H9 (cell line): ENCODE measurements around the gene BMERB1. TPM values are rescaled to one million over a fixed set of nuclear protein-coding genes. Genes with fewer than 3 reads are reported as not detected.

Source experiments
- DNase-seq: peaks from one replicate; pipeline ENCODE4 v3.0.0-alpha.2; 2017
- H2AFZ ChIP-seq: one replicate; pipeline ENCODE4 v1.6.1; 2013; ENCODE audit warnings: mild to moderate bottlenecking, low read length, control low read depth, moderate library complexity
- H2AK5ac ChIP-seq: 2 replicates; pipeline ENCODE4 v1.6.1; 2013; ENCODE audit warnings: low read length, control low read depth, mixed read lengths; ENCODE audit not compliant: insufficient read length
- H2BK120ac ChIP-seq: one replicate; pipeline ENCODE4 v1.6.1; 2013; ENCODE audit warnings: low read depth, mild to moderate bottlenecking, low read length, control low read depth, inconsistent platforms; ENCODE audit not compliant: poor library complexity, severe bottlenecking
- H2BK12ac ChIP-seq: 2 replicates; pipeline ENCODE4 v1.6.1; 2013; ENCODE audit warnings: low read length, control low read depth, mixed read lengths, low read depth; ENCODE audit not compliant: insufficient read length
- H2BK15ac ChIP-seq: 2 replicates; pipeline ENCODE4 v1.6.1; 2013; ENCODE audit warnings: low read depth, low read length, control low read depth
- H2BK20ac ChIP-seq: one replicate; pipeline ENCODE4 v1.6.1; 2013; ENCODE audit warnings: low read depth, mild to moderate bottlenecking, low read length, control low read depth, inconsistent platforms; ENCODE audit not compliant: poor library complexity, severe bottlenecking
- H2BK5ac ChIP-seq: 2 replicates; pipeline ENCODE4 v1.6.1; 2013; ENCODE audit warnings: low read length, control low read depth, mixed read lengths; ENCODE audit not compliant: insufficient read length
- H3K14ac ChIP-seq: 2 replicates; pipeline ENCODE4 v1.6.1; 2013; ENCODE audit warnings: low read length, control low read depth; ENCODE audit not compliant: insufficient read depth
- H3K18ac ChIP-seq: 2 replicates; pipeline ENCODE4 v1.6.1; 2013; ENCODE audit warnings: low read depth, mild to moderate bottlenecking, mixed read lengths, low read length, control low read depth; ENCODE audit not compliant: insufficient read length
- H3K23ac ChIP-seq: 2 replicates; pipeline ENCODE4 v1.6.1; 2013; ENCODE audit warnings: low read length, control low read depth, mixed read lengths, low read depth; ENCODE audit not compliant: insufficient read length
- H3K23me2 ChIP-seq: 2 replicates; pipeline ENCODE4 v1.6.1; 2013; ENCODE audit warnings: low read depth, mild to moderate bottlenecking, mixed read lengths, low read length, control low read depth; ENCODE audit not compliant: insufficient read length, poor library complexity, severe bottlenecking
- H3K27ac ChIP-seq: 2 replicates; pipeline ENCODE4 v1.5.1; 2013; ENCODE audit warnings: low read length, control low read depth, mixed read lengths, low read depth; ENCODE audit not compliant: insufficient read length
- H3K27me3 ChIP-seq: 2 replicates; pipeline ENCODE4 v1.6.1; 2013; ENCODE audit warnings: low read length, control low read depth, inconsistent platforms; ENCODE audit not compliant: insufficient read depth
- H3K4ac ChIP-seq: 2 replicates; pipeline ENCODE4 v1.6.1; 2013; ENCODE audit warnings: low read depth, mild to moderate bottlenecking, control low read depth, inconsistent platforms, low read length, moderate library complexity
- H3K4me1 ChIP-seq: 2 replicates; pipeline ENCODE4 v1.6.1; 2013; ENCODE audit warnings: low read length, control low read depth, inconsistent platforms; ENCODE audit not compliant: insufficient read depth
- H3K4me2 ChIP-seq: 2 replicates; pipeline ENCODE4 v1.6.1; 2013; ENCODE audit warnings: low read length, control low read depth, mixed read lengths; ENCODE audit not compliant: insufficient read length, insufficient read depth
- H3K56ac ChIP-seq: 2 replicates; pipeline ENCODE4 v1.6.1; 2013; ENCODE audit warnings: low read depth, mild to moderate bottlenecking, mixed read lengths, low read length, control low read depth; ENCODE audit not compliant: insufficient read length
- H3K79me1 ChIP-seq: 2 replicates; pipeline ENCODE4 v1.6.1; 2013; ENCODE audit warnings: low read depth, mild to moderate bottlenecking, moderate library complexity, low read length, control low read depth, inconsistent platforms; ENCODE audit not compliant: insufficient read depth, poor library complexity, severe bottlenecking
- H3K79me2 ChIP-seq: 2 replicates; pipeline ENCODE4 v1.6.1; 2013; ENCODE audit warnings: low read length, control low read depth, inconsistent platforms; ENCODE audit not compliant: insufficient read depth
- H3K9ac ChIP-seq: 2 replicates; pipeline ENCODE4 v1.6.1; 2013; ENCODE audit warnings: low read length, control low read depth, mixed read lengths; ENCODE audit not compliant: insufficient read length; ENCODE audit errors: extremely low read depth
- H3K9me3 ChIP-seq: one replicate; pipeline ENCODE4 v1.6.1; 2013; ENCODE audit warnings: low read depth, low read length, inconsistent platforms; ENCODE audit not compliant: control insufficient read depth
- H3T11ph ChIP-seq: one replicate; pipeline ENCODE4 v1.6.1; 2013; ENCODE audit warnings: mild to moderate bottlenecking, low read length, control low read depth, inconsistent platforms
- H4K20me1 ChIP-seq: one replicate; pipeline ENCODE4 v1.6.1; 2013; ENCODE audit not compliant: control insufficient read depth, insufficient read length, insufficient read depth
- H4K5ac ChIP-seq: 2 replicates; pipeline ENCODE4 v1.6.1; 2013; ENCODE audit warnings: low read depth, mild to moderate bottlenecking, mixed read lengths, low read length, control low read depth; ENCODE audit not compliant: insufficient read length
- H4K8ac ChIP-seq: replicated peaks from 2 replicates; pipeline ENCODE4 v1.6.1; 2013; ENCODE audit warnings: low read length, control low read depth, mixed read lengths, low read depth; ENCODE audit not compliant: insufficient read length
- H4K91ac ChIP-seq: 2 replicates; pipeline ENCODE4 v1.6.1; 2013; ENCODE audit warnings: low read depth, mild to moderate bottlenecking, moderate library complexity, mixed read lengths, low read length, control low read depth; ENCODE audit not compliant: insufficient read length
- H3K27ac Mint-ChIP-seq, 3 experiments: 2 replicates in 2 of 3; 3 replicates in 1 of 3; pipeline ENCODE4 v1.8.0; 2020 to 2021; ENCODE audit warnings: mixed read lengths in 3 of 3, mild to moderate bottlenecking in 1 of 3, moderate library complexity in 1 of 3
- H3K27me3 Mint-ChIP-seq: 2 replicates; pipeline ENCODE4 v1.8.0; 2021; ENCODE audit warnings: low read depth, mild to moderate bottlenecking, moderate library complexity, mixed read lengths
- H3K36me3 Mint-ChIP-seq, 3 experiments: 2 replicates in 2 of 3; 3 replicates in 1 of 3; pipeline ENCODE4 v1.8.0; 2020 to 2021; ENCODE audit warnings: low read depth in 3 of 3, mixed read lengths in 3 of 3; ENCODE audit not compliant: insufficient read depth in 1 of 3
- H3K4me1 Mint-ChIP-seq, 2 experiments: 2 replicates each; pipeline ENCODE4 v1.8.0; 2020; ENCODE audit warnings: mixed read lengths in 2 of 2
- H3K4me3 Mint-ChIP-seq, 2 experiments: 2 replicates in 1 of 2; 3 replicates in 1 of 2; pipeline ENCODE4 v1.8.0; 2020 to 2021; ENCODE audit warnings: mild to moderate bottlenecking in 2 of 2, mixed read lengths in 2 of 2, moderate library complexity in 1 of 2
- H3K9me3 Mint-ChIP-seq, 2 experiments: 2 replicates in 1 of 2; 3 replicates in 1 of 2; pipeline ENCODE4 v1.8.0; 2020; ENCODE audit warnings: mild to moderate bottlenecking in 2 of 2, mixed read lengths in 2 of 2, moderate library complexity in 1 of 2
- WGBS: extraction: QIAGEN DNeasy Blood & Tissue Kit; methylation state at CpG from one replicate; pipeline ENCODE4 v1.1.7; 2013; ENCODE audit warnings: missing lambda C conversion rate, low lambda C conversion rate, mixed read lengths; ENCODE audit not compliant: insufficient read length; ENCODE audit errors: extremely low coverage; 5-methylcytosine and 5-hydroxymethylcytosine counted together
- total RNA-seq: library from RNA; stranded (reverse); gene quantifications from 2 replicates; pipeline ENCODE4 v1.2.1, GENCODE V29; 2021
- TF ChIP-seq, protein P1 (sequence below): fragments of 200-600 bp; sonication (generic); conservative IDR thresholded peaks from 3 replicates; pipeline ENCODE4 v1.8.0; 2021; ENCODE audit warnings: antibody characterized with exemption, mild to moderate bottlenecking

Gene BMERB1
- total RNA-seq, 1 experiment from 2014 or later = 19.5 TPM

DNA sequence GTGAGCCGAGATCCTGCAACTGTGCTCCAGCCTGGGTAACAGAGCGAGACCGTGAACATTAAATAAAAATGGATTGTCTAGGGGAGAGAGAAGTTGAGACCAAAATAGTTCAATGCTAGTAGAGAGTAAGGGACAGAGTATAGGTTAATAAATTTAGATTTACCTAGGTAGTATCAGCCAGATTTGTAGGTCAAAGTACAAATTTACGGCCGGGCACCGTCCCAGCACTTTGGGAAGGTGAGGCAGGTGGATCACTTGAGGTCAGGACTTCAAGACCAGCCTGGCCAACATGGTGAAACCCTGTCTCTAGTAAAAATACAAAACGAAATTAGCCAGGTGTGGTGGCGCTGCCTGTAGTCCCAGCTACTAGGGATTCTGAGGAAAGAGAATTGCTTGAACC, 12.2 kb upstream of the BMERB1 start:
- H3K36me3 Mint-ChIP-seq = no peaks in the 10 kb centered on the region
- H3K14ac ChIP-seq = no peak overlapping the region
- H4K8ac ChIP-seq = no peak overlapping the region
- no peak overlapping the region for H3K27ac ChIP-seq
- H4K5ac ChIP-seq = no peak overlapping the region
- no peak overlapping the region for H3K18ac ChIP-seq
- WGBS = no CpG with 5 or more reads among the region's 8 CpGs
- no peak overlapping the region for H2AK5ac ChIP-seq
- H2BK12ac ChIP-seq = no peak overlapping the region
- H3K9me3 ChIP-seq = no peaks in the 10 kb centered on the region
- H2AFZ ChIP-seq = no peak overlapping the region
- H3K4ac ChIP-seq = no peak overlapping the region
- no peak overlapping the region for H2BK20ac ChIP-seq
- DNase-seq = no peak
- H3K9ac ChIP-seq = no peak overlapping the region
- no peaks in the 10 kb centered on the region for H3K27me3 ChIP-seq
- TF ChIP-seq, protein P1, sequence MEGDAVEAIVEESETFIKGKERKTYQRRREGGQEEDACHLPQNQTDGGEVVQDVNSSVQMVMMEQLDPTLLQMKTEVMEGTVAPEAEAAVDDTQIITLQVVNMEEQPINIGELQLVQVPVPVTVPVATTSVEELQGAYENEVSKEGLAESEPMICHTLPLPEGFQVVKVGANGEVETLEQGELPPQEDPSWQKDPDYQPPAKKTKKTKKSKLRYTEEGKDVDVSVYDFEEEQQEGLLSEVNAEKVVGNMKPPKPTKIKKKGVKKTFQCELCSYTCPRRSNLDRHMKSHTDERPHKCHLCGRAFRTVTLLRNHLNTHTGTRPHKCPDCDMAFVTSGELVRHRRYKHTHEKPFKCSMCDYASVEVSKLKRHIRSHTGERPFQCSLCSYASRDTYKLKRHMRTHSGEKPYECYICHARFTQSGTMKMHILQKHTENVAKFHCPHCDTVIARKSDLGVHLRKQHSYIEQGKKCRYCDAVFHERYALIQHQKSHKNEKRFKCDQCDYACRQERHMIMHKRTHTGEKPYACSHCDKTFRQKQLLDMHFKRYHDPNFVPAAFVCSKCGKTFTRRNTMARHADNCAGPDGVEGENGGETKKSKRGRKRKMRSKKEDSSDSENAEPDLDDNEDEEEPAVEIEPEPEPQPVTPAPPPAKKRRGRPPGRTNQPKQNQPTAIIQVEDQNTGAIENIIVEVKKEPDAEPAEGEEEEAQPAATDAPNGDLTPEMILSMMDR = no peak
- no peak overlapping the region for H2BK5ac ChIP-seq
- H3K79me1 ChIP-seq = no peaks in the 10 kb centered on the region
- H2BK120ac ChIP-seq = no peak overlapping the region
- no peaks in the 10 kb centered on the region for H3K4me1 ChIP-seq
- H3K4me3 Mint-ChIP-seq = no peak overlapping the region
- H3K4me1 Mint-ChIP-seq = no peaks in the 10 kb centered on the region
- no peak overlapping the region for H3K23ac ChIP-seq
- no peak overlapping the region for H4K91ac ChIP-seq
- H3K27me3 Mint-ChIP-seq = no peaks in the 10 kb centered on the region
- no peaks in the 10 kb centered on the region for H3K79me2 ChIP-seq
- H4K20me1 ChIP-seq = no peaks in the 10 kb centered on the region
- H3K56ac ChIP-seq = no peak overlapping the region
- H3K4me2 ChIP-seq = no peak overlapping the region
- H3K9me3 Mint-ChIP-seq = no peaks in the 10 kb centered on the region
- no peaks in the 10 kb centered on the region for H3K23me2 ChIP-seq
- peak overlapping the region in 1 of 3 experiments; percentile 31; a peak in 1 of 7 replicates for H3K27ac Mint-ChIP-seq
- no peak overlapping the region for H2BK15ac ChIP-seq
- no peak overlapping the region for H3T11ph ChIP-seq
